ENCODE measurements around the gene CDH15.

- TF ChIP-seq, protein P1, sequence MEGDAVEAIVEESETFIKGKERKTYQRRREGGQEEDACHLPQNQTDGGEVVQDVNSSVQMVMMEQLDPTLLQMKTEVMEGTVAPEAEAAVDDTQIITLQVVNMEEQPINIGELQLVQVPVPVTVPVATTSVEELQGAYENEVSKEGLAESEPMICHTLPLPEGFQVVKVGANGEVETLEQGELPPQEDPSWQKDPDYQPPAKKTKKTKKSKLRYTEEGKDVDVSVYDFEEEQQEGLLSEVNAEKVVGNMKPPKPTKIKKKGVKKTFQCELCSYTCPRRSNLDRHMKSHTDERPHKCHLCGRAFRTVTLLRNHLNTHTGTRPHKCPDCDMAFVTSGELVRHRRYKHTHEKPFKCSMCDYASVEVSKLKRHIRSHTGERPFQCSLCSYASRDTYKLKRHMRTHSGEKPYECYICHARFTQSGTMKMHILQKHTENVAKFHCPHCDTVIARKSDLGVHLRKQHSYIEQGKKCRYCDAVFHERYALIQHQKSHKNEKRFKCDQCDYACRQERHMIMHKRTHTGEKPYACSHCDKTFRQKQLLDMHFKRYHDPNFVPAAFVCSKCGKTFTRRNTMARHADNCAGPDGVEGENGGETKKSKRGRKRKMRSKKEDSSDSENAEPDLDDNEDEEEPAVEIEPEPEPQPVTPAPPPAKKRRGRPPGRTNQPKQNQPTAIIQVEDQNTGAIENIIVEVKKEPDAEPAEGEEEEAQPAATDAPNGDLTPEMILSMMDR (IDR thresholded peaks at IDR 0.05): no peak
- TF ChIP-seq EZH2 (IDR thresholded peaks at IDR 0.05; ENCODE audit: borderline replicate concordance, insufficient read depth, low read depth, low read length, poor library complexity, severe bottlenecking): no peak
Observed at GRCh38 chr16:89143911-89144675, 27.5 kb upstream of the CDH15 start.
